Measurements from ENCODE around the gene PHF5A.

PHF5A gene

DNA sequence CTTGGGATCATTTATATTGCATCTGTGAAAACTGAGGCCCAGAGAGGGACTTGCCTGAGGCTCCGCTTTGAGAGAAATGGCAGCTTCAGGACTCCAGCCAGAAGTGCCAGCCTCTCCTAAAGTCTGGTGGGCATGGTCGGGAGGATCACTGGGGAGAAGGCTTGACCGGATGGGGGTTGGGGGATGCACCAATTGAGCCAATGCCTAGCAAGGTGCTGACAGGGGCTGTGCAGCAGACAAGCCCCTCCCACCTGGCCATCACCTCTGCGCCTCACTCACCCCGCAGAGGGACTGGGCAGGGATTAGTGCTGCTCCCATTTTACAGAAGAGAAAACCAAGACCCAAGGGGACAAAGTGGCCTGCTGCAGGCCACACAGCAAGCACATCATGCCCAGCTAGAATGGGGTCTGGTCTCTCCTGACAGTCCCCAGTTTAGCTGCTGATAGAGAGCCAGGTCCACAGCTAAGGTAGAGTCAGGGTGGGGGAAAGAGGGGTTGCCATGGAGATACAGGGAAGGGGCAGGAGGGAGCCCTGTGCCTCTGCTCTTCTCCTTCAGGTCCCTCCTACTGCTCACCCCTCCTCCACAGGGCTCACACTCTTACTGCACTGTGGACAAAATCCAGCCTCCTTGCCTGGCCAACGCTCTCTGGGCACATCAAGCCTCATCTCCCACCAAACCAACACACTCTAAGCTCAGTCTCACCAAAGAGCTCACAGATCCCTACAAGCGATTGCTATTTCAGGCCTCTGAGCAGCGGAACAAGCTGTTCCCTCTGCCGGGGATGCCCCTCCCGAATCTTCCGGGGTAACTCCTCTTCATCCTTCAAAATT lies 57.3 kb downstream of the PHF5A start:
- no peak for DNase-seq

GRCh38 chr22:41410311-41410751 lies 58.2 kb downstream of the PHF5A start:
- no peak for DNase-seq
